Keratinocyte (primary cell): ENCODE results near the gene PCED1A. TPM values are rescaled to one million over a fixed set of nuclear protein-coding genes. Genes with fewer than 3 reads are reported as not detected.

Experiments
- DNase-seq: peaks from one replicate; pipeline ENCODE4 v3.0.0-alpha.2; 2011; ENCODE audit warnings: low read depth, missing footprints, low spot score
- FAIRE-seq: peaks from 2 replicates; lab custom pipeline; 2011; peaks lifted over from hg19 to GRCh38; lab: Jason Lieb, UNC
- H2AFZ ChIP-seq: 2 replicates; pipeline ENCODE4 v1.6.0; 2012; ENCODE audit warnings: low read length, control low read depth, inconsistent platforms; ENCODE audit not compliant: control insufficient read depth
- H3K27ac ChIP-seq: 2 replicates; pipeline ENCODE4 v1.5.1; 2011; ENCODE audit warnings: low read length; ENCODE audit not compliant: control insufficient read depth, insufficient read depth
- H3K27me3 ChIP-seq: 3 replicates; pipeline ENCODE4 v1.6.0; 2011; ENCODE audit warnings: low read length; ENCODE audit not compliant: control insufficient read depth, insufficient read depth; ENCODE audit errors: extremely low read depth
- H3K36me3 ChIP-seq, 2 experiments: 2 replicates in 1 of 2; 3 replicates in 1 of 2; pipeline ENCODE4 v1.5.1; 2011; ENCODE audit warnings: low read length in 2 of 2, mild to moderate bottlenecking in 1 of 2; ENCODE audit not compliant: control insufficient read depth in 2 of 2, insufficient read depth in 2 of 2; ENCODE audit errors: extremely low read depth in 1 of 2
- H3K4me1 ChIP-seq: 3 replicates; pipeline ENCODE4 v1.5.1; 2011; ENCODE audit warnings: low read length; ENCODE audit not compliant: control insufficient read depth, insufficient read depth; ENCODE audit errors: extremely low read depth
- H3K4me2 ChIP-seq: 3 replicates; pipeline ENCODE4 v1.6.0; 2011; ENCODE audit warnings: low read depth, low read length; ENCODE audit not compliant: control insufficient read depth, insufficient read depth; ENCODE audit errors: extremely low read depth
- H3K4me3 ChIP-seq, 3 experiments: fragments of 200-600 bp in 1 of 3; sonication (generic) in 1 of 3; 2 replicates in 2 of 3; 3 replicates in 1 of 3; pipeline ENCODE4 v1.5.1; 2011 to 2016; ENCODE audit warnings: low read length in 3 of 3, mild to moderate bottlenecking in 3 of 3, control low read depth in 2 of 3, inconsistent platforms in 1 of 3, low read depth in 1 of 3, mixed read lengths in 1 of 3, mixed run types in 1 of 3, moderate library complexity in 1 of 3; ENCODE audit not compliant: control insufficient read depth in 2 of 3, insufficient read depth in 2 of 3; ENCODE audit errors: extremely low read depth in 1 of 3
- H3K79me2 ChIP-seq: 2 replicates; pipeline ENCODE4 v1.6.0; 2012; ENCODE audit warnings: low read length; ENCODE audit not compliant: control insufficient read depth, insufficient read depth
- H3K9ac ChIP-seq: 3 replicates; pipeline ENCODE4 v1.6.0; 2011; ENCODE audit warnings: low read length; ENCODE audit not compliant: control insufficient read depth, insufficient read depth; ENCODE audit errors: extremely low read depth
- H3K9me1 ChIP-seq: 3 replicates; pipeline ENCODE4 v1.6.0; 2011; ENCODE audit warnings: low read length; ENCODE audit not compliant: control insufficient read depth, insufficient read depth; ENCODE audit errors: extremely low read depth
- H3K9me3 ChIP-seq: 2 replicates; pipeline ENCODE4 v1.5.1; 2012; ENCODE audit warnings: low read depth, low read length; ENCODE audit not compliant: control insufficient read depth
- H4K20me1 ChIP-seq: 3 replicates; pipeline ENCODE4 v1.6.0; 2011; ENCODE audit warnings: low read length; ENCODE audit not compliant: control insufficient read depth, insufficient read depth; ENCODE audit errors: extremely low read depth
- EZH2 ChIP-seq: IDR thresholded peaks from one replicate; pipeline ENCODE4 v1.6.1; 2012; ENCODE audit warnings: inconsistent platforms, mild to moderate bottlenecking, low read length, moderate library complexity
- dilution Hi-C: fragments of 300-500 bp; cut with MboI; formaldehyde crosslinking; loops from one replicate; pipeline ENCODE4 v1.7.0; 2020; ENCODE audit warnings: low sequenced_read_pairs; ENCODE audit not compliant: extremely low pct_ligation_motif_present
- polyA plus RNA-seq, 5 experiments: library from polyadenylated mRNA; depleted of rRNA in 3 of 5; stranded (reverse) in 3 of 5; stranded (forward) in 1 of 5; unstranded in 1 of 5; fragments of >200 nt; gene quantifications; 1 replicate in 1 of 5; 2 replicates in 3 of 5; 3 replicates in 1 of 5; pipeline versions ENCODE4 v1.2.1 to v1.2.3, GENCODE V29; 2011 to 2012; ENCODE audit warnings: missing spikeins in 2 of 5, low read depth in 1 of 5, low replicate concordance in 1 of 5
- TF ChIP-seq, protein P1 (sequence below), 3 experiments: IDR thresholded peaks in 1 of 3; conservative IDR thresholded peaks in 1 of 3; optimal IDR thresholded peaks in 1 of 3; 2 replicates in 2 of 3; 3 replicates in 1 of 3; pipeline versions ENCODE3 to v1.5.1; 2011; ENCODE audit warnings: low read length in 3 of 3, mild to moderate bottlenecking in 3 of 3, moderate library complexity in 2 of 3, control low read depth in 1 of 3, inconsistent platforms in 1 of 3; ENCODE audit not compliant: insufficient read depth in 2 of 3; ENCODE audit errors: extremely low read depth in 1 of 3

PCED1A gene
- polyA plus RNA-seq, 1 donor (not counting 4 experiments of a cell fraction or from before 2014, with no cell fraction given) = 5.6 TPM

DNA sequence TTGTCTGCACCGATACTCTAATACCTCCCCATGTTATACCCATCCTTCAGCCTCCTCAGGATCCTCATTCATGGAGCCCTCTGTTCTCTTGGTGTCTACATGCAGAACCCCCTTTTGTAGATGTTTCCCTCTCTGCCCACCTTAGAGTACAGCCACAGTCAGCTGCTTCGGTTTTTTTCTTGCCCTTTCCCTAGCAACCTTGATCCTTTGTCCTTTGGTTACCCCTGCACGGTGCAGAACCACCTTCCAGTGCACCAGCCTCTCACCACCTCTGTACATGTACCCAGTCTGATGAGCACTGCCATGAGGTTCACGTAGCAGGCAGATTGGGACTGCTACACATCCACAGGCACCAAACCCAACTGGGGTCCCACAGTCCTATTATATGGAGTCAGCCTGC, 7.3 kb upstream of the PCED1A start:
- no peak overlapping the region for H3K4me2 ChIP-seq
- H4K20me1 ChIP-seq = peaks cover 4% of the 10 kb centered on the region
- no peak overlapping the region for H2AFZ ChIP-seq
- no peaks in the 10 kb centered on the region for H3K27me3 ChIP-seq
- H3K36me3 ChIP-seq = no peaks in the 10 kb centered on the region
- DNase-seq = no peak
- no peak for TF ChIP-seq EZH2
- TF ChIP-seq, protein P1, sequence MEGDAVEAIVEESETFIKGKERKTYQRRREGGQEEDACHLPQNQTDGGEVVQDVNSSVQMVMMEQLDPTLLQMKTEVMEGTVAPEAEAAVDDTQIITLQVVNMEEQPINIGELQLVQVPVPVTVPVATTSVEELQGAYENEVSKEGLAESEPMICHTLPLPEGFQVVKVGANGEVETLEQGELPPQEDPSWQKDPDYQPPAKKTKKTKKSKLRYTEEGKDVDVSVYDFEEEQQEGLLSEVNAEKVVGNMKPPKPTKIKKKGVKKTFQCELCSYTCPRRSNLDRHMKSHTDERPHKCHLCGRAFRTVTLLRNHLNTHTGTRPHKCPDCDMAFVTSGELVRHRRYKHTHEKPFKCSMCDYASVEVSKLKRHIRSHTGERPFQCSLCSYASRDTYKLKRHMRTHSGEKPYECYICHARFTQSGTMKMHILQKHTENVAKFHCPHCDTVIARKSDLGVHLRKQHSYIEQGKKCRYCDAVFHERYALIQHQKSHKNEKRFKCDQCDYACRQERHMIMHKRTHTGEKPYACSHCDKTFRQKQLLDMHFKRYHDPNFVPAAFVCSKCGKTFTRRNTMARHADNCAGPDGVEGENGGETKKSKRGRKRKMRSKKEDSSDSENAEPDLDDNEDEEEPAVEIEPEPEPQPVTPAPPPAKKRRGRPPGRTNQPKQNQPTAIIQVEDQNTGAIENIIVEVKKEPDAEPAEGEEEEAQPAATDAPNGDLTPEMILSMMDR (optimal IDR thresholded peaks at IDR 0.05 in 1 of 3, IDR thresholded peaks at IDR 0.05 in 1 of 3, conservative IDR thresholded peaks at IDR 0.05 in 1 of 3; ENCODE audit: extremely low read depth in 1 of 3, insufficient read depth in 2 of 3, low read length in 3 of 3) = no peak
- no peak overlapping the region for H3K9ac ChIP-seq
- H3K27ac ChIP-seq = no peak overlapping the region
- no peak overlapping the region for H3K4me3 ChIP-seq
- no peaks in the 10 kb centered on the region for H3K79me2 ChIP-seq
- peaks cover 2% of the 10 kb centered on the region for H3K9me1 ChIP-seq
- H3K9me3 ChIP-seq = no peaks in the 10 kb centered on the region
- no peaks in the 10 kb centered on the region for H3K4me1 ChIP-seq
- FAIRE-seq = no peak
- dilution Hi-C loops = no loop called here

DNA sequence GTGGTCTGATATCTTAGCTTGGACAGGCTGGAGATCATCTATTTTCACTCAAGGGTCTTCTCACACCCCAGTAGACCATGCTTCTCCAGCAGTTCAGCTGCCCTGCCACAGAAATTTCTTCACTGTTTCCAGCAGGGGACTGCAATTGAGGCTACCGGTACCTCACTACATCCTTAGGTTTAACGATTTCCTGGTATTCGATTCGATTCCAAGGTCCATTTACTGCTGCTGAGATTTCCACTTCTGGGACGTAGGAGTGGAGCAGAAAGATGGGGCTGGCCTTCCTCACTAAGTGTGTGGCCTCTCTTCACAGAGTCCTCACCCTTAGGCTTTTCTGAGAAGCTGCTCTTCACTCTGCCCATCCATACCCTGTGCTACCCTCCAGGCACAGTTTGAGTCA, 6.2 kb upstream of the PCED1A start:
- Histone ChIP-seq H3K4me3 (no peak overlapping the region), H3K9me1 (peaks cover 2% of the 10 kb centered on the region), H4K20me1 (no peaks in the 10 kb centered on the region), H3K4me2 (no peak overlapping the region), H3K36me3 (no peaks in the 10 kb centered on the region), H3K27me3 (no peaks in the 10 kb centered on the region), H3K9ac (no peak overlapping the region), H3K9me3 (no peaks in the 10 kb centered on the region), H3K4me1 (no peaks in the 10 kb centered on the region), H2AFZ (no peak overlapping the region), H3K27ac (no peak overlapping the region), H3K79me2 (no peaks in the 10 kb centered on the region)
- FAIRE-seq (no peak), DNase-seq (no peak)
- TF ChIP-seq EZH2 = no peak
- TF ChIP-seq, protein P1 (optimal IDR thresholded peaks at IDR 0.05 in 1 of 3, IDR thresholded peaks at IDR 0.05 in 1 of 3, conservative IDR thresholded peaks at IDR 0.05 in 1 of 3; ENCODE audit: extremely low read depth in 1 of 3, insufficient read depth in 2 of 3, low read length in 3 of 3) = no peak
- dilution Hi-C loops = no loop called here
